NAMALWA (cell line): ENCODE results near the gene CGB7.
A peak's percentile ranks its signal among the peaks of the same experiment; 100 is the strongest.
"Not testable (repeated sequence)": the region's sequence is repeated elsewhere in the genome, so short reads cannot be mapped to it uniquely, and the experiment has no call there.

Source experiments
- DNase-seq: peaks from one replicate; pipeline ENCODE4 v3.0.0-alpha.2; 2015; ENCODE audit warnings: low spot score

Gene CGB7

DNA sequence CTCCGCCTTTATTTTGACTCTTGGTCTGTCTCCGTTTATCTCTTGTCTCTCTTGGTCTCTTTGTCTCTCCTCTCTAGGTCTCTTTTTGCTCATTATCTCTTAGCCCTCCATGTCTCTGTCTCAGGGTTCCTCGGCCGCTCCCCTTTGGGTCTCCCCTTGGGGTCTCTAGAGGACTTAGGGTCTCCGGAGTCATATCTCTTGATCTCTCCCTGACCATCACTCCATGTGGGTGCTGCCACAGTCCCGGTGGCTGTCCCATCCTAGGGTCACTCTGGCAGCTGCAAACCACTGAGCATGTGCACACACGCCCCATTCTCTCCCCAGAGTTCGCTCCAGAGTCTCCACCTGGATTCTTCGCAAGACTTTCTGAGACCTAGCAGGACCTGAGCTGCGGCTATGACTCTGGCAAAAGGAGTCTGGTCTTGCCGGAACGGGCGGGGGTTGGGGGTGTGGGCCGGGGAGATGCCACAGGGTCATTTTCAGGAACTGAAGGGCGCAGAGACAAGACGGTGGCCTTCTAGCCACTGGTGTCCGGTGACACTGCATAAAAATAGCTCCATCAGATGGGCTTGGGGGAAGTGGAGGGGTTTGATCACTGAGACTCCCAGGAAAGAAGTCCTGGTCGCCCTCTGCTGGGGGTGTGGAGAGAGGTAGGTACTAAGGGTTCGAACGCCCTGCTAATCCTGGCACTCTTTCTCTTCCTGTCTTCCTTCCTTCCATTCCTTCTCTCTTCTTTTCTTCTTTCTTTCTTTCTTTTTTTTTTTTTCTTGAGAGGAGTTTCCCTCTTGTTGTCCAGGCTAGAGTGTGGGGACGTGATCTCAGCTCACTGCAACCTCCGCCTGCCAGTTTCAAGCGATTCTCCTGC is 16.2 kb upstream of the CGB7 start:
- DNase-seq, result peak; percentile 35

DNA sequence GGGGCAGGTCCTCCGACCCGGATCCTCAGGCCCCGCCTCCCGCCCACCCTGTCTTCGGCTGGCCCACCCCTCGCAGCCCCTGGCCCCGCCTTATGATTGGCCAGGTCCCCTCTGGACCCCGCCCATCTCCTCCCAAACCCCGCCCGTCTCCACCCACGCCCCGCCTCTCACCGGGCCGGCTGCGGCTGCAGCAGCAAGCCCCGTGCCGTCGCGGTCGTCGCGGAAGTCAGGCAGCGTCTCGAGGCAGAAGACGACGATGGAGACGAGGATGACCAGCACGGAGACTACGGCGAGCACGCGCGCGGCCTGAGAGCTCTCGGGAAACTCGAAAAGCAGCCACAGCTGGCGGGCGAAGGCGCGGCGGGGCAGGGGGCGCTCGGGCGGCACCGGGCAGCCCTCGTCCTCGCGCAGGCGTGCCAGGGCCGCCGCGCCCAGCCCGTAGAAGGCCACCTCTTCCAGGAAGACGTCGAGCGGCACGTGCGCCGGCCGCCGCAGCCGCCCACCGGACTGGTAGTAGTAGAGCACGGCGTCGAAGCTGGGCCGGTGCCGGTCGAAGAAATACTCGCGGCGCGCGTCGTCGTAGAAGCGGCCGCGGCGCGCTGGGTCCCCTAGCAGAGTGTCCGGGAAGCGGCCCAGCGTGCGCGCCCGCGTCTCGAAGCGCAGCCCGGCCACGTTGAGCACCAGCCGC is 14.5 kb upstream of the CGB7 start:
- DNase-seq, result no peak

DNA sequence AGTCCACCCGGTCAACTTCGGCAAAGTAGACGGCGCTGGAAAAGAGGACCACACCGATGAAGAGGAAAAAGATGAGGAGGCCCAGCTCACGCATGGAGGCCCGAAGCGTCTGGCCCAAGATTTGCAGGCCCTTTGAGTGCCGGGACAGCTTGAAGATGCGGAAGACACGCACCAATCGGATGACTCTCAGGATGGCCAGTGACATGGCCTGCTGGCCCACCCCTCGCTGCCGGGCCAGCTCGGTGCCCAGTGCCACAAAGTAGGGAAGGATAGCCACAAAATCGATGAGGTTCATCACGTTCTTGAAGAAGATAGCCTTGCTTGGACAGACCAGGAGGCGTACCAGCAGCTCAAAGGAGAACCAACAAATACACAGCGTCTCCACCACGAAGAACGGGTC is 12.9 kb upstream of the CGB7 start:
- DNase-seq, result no peak

DNA sequence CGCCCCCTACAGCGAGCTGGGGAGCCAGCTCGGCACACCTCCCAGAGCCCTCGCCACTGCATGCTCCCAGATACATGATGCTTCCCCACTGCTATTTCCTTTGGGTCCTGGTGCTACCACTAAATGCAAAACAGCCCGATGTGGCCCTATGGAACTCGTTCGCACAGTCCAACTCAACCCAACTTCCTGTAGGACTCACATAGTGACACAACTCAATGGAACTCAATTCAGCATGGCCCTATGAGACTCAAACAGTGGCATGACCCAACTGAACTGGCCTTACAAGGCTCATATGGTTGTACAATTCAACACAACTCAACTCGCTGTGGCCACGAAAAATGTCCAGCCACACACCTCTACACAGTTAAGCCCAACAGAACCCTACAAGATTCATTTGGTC is 11.5 kb upstream of the CGB7 start:
- DNase-seq, result no peak

DNA sequence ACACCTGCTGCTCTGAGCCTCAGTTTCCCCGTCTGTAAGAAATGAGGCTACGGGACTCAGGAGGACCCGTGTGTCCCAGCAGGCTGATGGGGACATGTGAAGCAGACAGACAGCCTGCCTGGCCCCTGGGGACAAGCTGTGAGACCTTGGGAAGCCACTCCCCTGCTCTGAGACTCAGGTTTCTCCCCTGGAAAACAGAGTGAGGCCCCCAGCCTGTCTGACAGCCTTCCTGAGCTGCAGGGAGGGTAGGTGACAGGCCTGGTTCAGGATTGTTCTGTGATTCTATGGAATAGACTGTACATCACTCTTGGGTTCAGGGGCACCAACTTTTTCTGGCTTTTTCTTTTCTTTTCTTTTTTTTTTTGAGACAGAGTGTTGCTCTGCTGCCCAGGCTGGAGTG is 10.0 kb upstream of the CGB7 start:
- DNase-seq, result no peak

DNA sequence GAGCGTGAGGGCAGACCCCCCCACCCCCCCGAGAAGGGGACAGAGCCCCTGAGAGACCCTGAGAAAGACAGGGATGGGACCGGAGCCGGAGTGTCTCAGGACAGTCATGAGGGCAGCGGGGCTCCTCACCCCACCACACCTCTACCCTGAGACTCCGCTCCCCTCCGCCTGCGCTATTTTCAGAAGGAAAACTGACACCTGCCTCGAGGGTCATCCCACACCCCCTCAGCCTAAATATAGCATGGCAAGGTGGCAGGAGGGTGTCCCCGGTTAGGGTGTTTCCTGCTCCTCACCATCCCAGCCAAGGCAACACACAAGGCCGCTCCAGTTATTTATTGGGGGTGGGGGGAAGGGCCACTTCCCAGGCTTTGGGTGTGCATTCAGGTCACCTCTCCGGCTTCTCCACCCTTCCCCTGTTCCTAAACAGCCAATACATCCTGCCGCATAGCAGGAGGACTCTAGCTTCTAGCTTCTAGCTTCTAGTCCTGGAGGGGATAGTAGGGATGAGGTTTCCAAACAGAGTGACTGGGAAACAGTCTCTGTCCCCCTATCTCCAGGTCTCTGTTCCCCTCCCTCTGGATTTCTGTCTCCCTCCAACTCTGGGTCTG is 8.5 kb upstream of the CGB7 start:
- DNase-seq, result no peak

DNA sequence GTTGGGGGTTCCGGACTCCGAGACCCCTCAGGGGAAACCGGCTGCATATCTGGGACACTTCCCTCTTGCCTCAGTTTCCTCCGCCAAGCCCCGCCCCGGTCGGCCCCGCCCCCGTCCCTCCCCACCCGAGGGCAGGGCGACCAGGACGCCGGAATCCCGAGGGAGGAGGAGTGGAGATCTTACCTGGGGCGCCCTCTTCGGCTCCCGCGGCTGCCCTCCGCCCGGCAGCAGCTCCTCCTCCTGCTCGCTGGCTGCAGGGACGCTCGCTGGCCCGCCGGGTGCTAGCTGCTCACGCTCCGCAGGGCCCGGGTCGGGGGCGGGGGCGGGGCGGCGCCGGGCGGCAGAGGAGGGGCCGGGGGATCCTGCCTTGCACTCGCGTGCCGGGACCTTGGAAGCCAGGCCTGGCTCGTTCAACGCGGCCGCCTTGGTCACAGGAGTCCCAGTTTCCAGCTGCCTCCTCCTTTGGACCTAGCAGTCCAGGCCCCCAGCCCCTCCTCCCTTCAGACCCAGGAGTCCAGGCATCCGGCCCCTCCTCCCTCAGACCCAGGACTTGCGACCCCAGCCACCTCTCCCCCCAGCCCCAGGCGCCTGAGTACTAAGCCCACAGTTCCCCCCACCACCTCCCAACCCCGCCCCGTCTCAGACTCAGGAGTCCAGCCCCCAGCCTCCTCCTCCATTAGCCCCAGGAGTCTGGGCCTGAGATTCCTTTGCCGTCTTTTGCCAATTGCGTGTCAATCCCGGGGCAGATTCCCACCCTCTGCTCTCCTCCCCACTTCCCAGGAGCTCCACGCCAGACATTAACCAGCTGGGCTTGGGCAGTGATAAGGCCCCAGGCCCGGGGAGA is 7.4 kb upstream of the CGB7 start, which contains the start of gene NTF4:
Gene NTF4, minus strand, starts transcription at position 51 of the 844 bp plus-strand sequence. CDS start 2,821 bp downstream, outside the sequence.
- no peak for DNase-seq

DNA sequence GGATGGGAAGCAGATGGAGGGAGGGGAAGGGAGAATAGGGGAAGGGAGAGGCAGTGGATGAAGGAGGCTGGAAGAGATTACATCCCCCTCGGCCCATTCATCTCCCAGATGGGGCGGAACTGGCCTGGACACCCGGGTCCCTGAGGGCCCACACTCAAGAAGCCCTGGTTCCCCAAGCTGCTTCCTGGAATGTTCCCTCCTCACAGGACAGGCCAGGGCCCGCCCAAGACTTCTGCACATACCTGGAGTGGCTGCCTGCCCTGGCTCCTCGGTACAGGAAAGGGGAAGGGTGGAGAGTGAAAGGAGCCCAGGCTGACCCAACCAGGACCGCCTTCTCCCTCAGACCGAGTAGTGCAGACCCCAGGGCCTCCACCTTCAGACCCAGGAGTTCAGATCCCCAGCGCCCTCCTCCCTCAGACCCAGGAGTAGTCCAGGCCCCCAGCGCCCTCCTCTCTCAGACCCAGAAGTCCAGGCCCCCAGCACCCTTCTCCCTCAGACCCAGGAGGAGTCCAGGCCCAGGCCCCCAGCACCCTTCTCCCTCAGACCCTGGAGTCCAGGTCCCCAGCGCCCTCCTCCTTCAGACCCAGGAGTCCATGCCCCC is 6.6 kb upstream of the CGB7 start:
- DNase-seq, result no peak

DNA sequence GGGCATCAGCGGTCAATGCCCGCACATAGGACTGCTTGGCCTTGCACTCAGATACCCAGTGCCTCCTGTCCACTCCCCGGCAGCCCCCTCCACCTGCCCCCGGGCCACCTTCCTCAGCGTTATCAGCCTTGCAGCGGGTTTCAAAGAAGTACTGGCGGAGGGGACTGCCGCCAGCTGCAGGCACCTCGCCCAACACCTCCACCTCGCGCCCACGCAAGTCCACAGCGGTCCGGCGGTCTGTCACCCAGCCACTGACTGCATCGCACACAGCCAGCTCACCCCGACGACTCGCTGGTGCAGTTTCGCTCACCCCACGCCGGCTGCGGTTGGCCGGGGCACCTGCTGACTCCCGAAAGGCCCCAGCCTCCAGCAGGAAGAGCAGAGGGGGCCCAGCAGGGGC is 3.9 kb upstream of the CGB7 start:
- DNase-seq, result no peak

DNA sequence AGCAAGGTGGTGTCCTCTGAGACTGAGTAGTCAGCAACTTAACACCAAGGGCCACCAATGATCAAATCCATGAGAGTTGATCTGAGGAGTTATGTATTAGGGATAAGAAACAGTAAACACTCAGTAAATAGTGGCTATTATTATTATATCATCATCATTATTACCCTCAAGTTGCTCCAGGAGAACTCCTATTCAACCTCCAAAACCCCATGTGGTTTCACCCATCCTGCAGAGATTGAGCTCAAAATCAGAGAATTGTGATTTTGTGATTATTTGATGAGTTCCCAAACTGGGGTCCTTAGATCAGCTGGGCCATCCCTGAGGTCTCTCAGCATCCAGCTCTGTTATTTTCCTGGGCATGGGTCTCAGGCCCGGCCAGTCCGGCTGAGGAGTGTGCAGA is 3.5 kb upstream of the CGB7 start:
- DNase-seq, result no peak

DNA sequence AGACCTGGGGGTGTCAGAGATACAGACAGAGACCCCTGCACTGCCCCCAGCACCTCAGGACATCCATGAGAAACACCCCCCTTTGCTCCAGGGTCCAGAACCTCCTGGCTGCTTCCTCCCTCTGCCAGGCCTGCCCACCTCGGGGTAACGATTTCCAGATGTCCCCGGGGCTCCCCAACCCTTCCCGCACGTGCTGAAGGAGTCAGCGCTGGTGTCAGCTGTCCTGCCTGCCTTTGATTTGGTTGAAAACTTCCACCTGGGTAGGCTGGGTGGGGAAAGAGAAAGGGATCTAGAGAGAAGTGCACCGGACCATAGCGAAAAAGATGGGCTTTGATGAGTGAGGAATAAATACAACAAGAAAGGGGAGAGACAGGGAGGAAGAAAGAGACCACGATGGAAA is 1.5 kb upstream of the CGB7 start:
- DNase-seq, result no peak

DNA sequence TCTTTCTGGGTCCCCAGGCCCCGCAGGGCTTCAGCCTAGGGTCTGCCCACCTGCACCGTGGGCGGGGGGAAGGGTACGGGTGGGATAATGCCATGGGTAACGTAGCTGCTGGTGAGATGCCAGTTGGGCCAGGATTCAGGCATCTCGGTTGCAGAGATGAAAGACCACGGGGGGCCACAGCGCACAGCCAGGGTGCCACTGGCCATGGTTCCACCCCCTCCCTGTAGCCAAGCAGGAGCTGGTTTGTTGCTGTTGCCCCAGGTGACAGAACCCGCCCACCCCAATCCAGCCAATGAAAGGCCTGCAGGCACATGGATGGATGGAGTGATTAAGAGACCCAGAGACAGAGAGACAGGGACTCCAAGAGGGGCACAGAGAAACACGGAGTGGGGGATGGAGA is 1.0 kb upstream of the CGB7 start:
- DNase-seq, result peak; percentile 60

DNA sequence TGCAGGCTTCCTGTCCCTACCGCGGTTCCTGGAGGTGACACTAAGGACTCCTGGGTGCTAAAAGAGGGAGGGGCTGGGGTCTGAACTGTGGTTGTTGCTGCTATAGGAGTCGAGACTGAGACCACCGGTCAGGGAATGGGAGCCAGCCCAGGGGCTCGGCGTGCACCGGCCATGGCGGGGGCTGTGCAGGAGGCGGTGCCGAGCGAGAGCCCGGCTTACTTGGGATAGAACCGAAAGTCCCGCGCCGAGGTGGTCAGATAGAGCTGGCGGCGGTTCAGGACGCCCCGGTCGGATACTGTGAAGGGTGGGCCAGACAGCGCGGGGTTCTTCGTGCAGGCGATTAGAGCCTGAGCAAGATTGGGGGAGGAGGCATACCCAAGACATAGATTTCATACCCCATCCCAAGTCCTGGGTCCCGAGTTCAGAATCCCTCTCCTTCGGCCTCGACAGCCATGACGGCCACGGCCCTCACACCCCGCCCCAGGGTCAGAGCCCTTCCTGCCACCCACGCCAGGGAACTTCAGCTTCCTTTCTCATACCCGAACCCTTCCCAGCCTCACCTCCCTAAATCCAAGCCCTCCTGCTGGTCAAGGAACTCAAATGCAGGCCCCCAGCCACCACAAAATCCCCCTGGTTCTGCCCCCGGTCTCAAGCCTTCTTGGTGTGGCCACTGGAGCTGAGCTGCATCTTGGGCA is 500 bp downstream of the CGB7 start:
- DNase-seq, result not testable (repeated sequence)

DNA sequence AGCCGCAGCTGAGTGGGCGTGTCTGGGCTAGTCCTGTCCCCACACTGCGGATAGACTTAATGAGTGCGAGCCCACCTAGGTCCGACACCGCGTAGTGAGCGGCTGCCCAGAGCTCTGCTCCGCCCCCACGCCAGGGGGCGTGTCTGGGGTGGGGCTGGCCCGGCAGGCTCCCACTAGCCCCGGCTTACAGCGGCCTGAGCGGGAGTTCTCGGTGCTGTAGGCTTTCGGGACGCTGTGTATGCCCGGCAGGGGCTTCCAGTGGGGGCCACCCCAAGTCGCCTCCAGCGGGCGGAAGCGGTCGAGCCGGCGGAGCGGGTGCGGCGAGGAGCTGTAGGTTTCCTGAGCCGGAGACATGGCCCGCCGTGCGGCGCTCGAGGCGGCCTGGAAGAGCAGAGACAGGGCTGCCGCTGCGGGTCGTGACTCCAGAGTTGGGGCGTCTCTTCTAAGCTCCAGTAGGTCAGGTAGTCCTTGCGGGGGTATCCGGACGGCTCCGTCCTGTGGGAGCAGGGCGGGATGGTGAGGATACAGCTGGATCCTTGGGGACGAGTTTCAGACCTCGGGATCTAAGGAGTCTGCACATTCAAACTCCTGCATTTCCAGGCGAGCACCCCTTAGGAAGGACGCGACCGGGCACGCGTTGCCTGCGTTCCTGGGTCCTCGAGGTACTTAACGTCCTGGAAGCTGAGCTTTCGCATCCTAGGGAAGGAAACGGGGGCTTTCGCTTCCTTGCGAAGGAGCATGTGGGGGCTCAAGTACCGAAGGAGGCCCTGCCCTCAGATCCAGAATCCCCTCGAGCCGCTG is 1.2 kb downstream of the CGB7 start:
- DNase-seq, result no peak

DNA sequence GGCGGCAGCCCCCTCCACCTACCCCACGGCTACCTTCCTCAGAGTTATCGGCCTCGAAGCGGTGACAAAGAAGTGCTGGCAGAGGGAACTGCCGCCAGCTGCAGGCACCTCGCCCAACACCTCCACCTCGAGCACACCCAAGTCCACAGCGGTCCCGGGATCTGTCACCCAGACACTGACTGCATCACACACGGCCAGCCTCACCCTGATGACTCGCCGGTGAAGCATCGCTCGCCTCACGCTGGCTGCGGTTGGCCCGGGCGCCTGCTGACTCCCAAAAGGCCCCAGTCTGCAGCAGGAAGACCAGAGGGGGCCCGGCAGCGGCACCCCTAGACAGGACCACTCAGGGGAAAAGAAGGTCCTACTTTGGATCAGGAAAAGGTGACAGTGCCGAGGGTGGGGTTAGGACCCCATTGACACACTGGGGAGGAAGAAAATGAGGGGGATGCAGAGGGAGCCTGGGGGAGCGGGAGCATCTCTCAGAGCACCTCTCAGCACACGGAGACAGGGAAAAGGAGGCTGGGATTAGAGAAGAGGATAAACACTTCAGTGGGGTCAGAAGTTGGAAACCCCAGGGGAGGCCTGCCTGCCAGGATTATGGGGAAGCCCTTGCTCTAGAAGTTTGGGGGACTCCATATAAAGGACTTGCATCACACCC is 7.0 kb downstream of the CGB7 start:
- DNase-seq, result not testable (repeated sequence)

DNA sequence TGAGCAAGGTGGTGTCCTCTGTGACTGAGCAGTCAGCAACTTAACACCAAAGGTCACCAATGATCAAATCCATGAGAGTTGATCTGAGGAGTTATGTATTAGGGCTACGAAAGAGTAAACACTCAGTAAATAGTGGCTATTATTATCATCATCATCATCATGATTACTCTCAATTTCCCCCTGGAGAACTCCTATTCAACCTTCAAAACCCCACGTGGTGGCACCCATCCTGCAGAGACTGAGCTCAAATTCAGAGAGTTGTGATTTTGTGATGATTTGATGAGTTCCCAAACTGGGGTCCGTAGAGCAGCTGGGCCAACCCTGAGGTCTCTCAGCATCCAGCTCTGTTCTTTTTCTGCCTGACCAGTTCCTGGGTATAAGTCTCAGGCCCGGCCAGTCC is 7.7 kb downstream of the CGB7 start:
- not testable (repeated sequence) for DNase-seq

DNA sequence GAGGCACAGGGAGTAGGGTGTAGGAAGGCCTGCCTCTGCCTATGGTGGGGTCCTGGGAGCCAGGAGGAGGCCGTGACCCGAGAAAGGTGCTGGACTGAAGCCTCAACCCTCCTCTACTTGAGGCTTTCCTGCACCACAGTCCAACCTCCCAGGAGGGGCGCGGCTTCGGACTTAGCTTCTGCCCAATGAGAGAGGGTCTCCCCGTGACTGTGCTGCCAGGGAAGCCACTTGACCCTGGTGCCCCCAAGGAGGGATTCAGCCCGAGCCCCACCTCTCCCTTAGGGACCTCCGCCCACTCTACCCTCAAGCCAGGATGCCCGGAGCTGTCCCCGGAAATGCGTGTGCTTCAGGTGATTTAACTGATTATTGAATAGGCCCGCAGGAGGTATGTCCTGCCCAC is 8.5 kb downstream of the CGB7 start, which contains the start of gene CGB8:
Gene CGB8, minus strand, starts transcription at position 101 of the 400 bp plus-strand sequence. CDS start 372 bp downstream, outside the sequence.
- DNase-seq, result not testable (repeated sequence)

DNA sequence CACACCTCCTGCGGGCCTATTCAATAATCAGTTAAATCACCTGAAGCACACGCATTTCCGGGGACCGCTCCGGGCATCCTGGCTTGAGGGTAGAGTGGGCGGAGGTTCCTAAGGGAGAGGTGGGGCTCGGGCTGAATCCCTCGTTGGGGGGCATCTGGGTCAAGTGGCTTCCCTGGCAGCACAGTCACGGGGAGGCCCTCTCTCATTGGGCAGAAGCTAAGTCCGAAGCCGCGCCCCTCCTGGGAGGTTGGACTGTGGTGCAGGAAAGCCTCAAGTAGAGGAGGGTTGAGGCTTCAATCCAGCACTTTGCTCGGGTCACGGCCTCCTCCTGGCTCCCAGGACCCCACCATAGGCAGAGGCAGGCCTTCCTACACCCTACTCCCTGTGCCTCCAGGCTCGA is 14.0 kb downstream of the CGB7 start, which contains the start of gene CGB5:
Gene CGB5, plus strand, starts transcription at position 301 of the 400 bp plus-strand sequence. CDS start 362 bp downstream, outside the sequence.
- DNase-seq, result not testable (repeated sequence)

DNA sequence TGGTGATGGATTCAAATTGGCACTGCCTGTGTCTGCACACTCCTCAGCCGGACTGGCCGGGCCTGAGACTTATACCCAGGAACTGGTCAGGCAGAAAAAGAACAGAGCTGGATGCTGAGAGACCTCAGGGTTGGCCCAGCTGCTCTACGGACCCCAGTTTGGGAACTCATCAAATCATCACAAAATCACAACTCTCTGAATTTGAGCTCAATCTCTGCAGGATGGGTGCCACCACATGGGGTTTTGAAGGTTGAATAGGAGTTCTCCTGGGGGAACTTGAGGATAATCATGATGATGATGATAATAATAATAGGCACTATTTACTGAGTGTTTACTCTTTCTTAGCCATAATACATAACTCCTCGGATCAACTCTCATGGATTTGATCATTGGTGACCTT is 14.9 kb downstream of the CGB7 start:
- DNase-seq, result not testable (repeated sequence)
